Measurements from ENCODE around the gene GRAMD2A. TPM values are rescaled to one million over a fixed set of nuclear protein-coding genes. Genes with fewer than 3 reads are reported as not detected.

The GRAMD2A gene
- total RNA-seq, 1 donor from 2014 or later: not detected

GRCh38 chr15:72237029-72237852, 39.7 kb upstream of the GRAMD2A start:
- DNase-seq (ENCODE audit: low spot score in 2 of 2): peak; percentile 63 to 87
- TF ChIP-seq CTCF (IDR thresholded peaks at IDR 0.05): no peak
- Histone ChIP-seq H3K36me3 (peaks cover 18 to 23% of the 10 kb centered on the region in 2 donors), H3K9me3 (no peaks in the 10 kb centered on the region), H3K27me3 (no peaks in the 10 kb centered on the region), H3K27ac (peak overlapping the region; percentile 59 to 74), H3K4me1 (peaks cover 6 to 16% of the 10 kb centered on the region in 2 donors), H3K4me3 (peak overlapping the region in 1 of 2 donors; percentile 29)
- intact Hi-C loops (cut with DNase I): loop anchor here (2.0 to 10.0 kb wide), 2 partner anchors 14 to 1862 kb away; no protein-coding TSS in a partner anchor

- Histone ChIP-seq H3K27me3 (no peaks in the 10 kb centered on the region), H3K4me3 (no peak overlapping the region), H3K36me3 (peaks cover 10 to 16% of the 10 kb centered on the region in 2 donors), H3K9me3 (no peaks in the 10 kb centered on the region), H3K4me1 (peaks cover 6 to 17% of the 10 kb centered on the region in 2 donors), H3K27ac (peak overlapping the region; percentile 59 to 74)
- TF ChIP-seq CTCF (IDR thresholded peaks at IDR 0.05): no peak
- no peak for DNase-seq (ENCODE audit: low spot score in 2 of 2)
- intact Hi-C loops (cut with DNase I): loop anchor here (2.0 to 10.0 kb wide), 2 partner anchors 14 to 1862 kb away; no protein-coding TSS in a partner anchor
These were observed 38.9 kb upstream of the GRAMD2A start for GRCh38 chr15:72236381-72237003.

- TF ChIP-seq CTCF (IDR thresholded peaks at IDR 0.05): no peak
- Histone ChIP-seq H3K4me1 (peaks cover 6 to 17% of the 10 kb centered on the region in 2 donors), H3K27ac (no peak overlapping the region), H3K36me3 (peaks cover 0 to 7% of the 10 kb centered on the region in 2 donors), H3K4me3 (no peak overlapping the region), H3K9me3 (no peaks in the 10 kb centered on the region), H3K27me3 (no peaks in the 10 kb centered on the region)
- DNase-seq (ENCODE audit: low spot score in 2 of 2): no peak
- intact Hi-C loops (cut with DNase I): loop anchor here (10.0 kb wide), 1 partner anchor 1860 kb away; no protein-coding TSS in a partner anchor
These were observed 37.7 kb upstream of the GRAMD2A start for GRCh38 chr15:72235298-72235697.

- TF ChIP-seq CTCF (IDR thresholded peaks at IDR 0.05): no peak
- Histone ChIP-seq H3K27ac (peak overlapping the region in 1 of 2 donors; percentile 11), H3K27me3 (no peaks in the 10 kb centered on the region), H3K9me3 (no peaks in the 10 kb centered on the region), H3K36me3 (peaks cover 0 to 3% of the 10 kb centered on the region in 2 donors), H3K4me3 (no peak overlapping the region), H3K4me1 (peaks cover 7 to 22% of the 10 kb centered on the region in 2 donors)
- DNase-seq (ENCODE audit: low spot score in 2 of 2): no peak
- intact Hi-C loops (cut with DNase I): loop anchor here (2.0 to 10.0 kb wide), 2 partner anchors 115 to 1859 kb away; partner anchors contain the start of genes MYO9A and SENP8
These were observed 36.2 kb upstream of the GRAMD2A start for GRCh38 chr15:72233769-72234168.

GRCh38 chr15:72231833-72232478, 34.4 kb upstream of the GRAMD2A start:
- Histone ChIP-seq H3K4me1 (peaks cover 8 to 33% of the 10 kb centered on the region in 2 donors), H3K36me3 (no peaks in the 10 kb centered on the region), H3K4me3 (peak overlapping the region; percentile 87 to 98), H3K27me3 (no peaks in the 10 kb centered on the region), H3K27ac (peak overlapping the region; percentile 99 to 100), H3K9me3 (no peaks in the 10 kb centered on the region)
- intact Hi-C loops (cut with DNase I): loop anchor here (1.0 to 10.0 kb wide), 6 partner anchors 33 to 1857 kb away; partner anchors contain the start of genes MYO9A, PARP6 and SENP8
- peak in 1 of 2 donors; percentile 82 for DNase-seq (ENCODE audit: low spot score in 2 of 2)
- no peak for TF ChIP-seq CTCF (IDR thresholded peaks at IDR 0.05)
